K562 (cell line): ENCODE data around the gene DESI2. TPM values are rescaled to one million over a fixed set of nuclear protein-coding genes. Genes with fewer than 3 reads are reported as not detected.
A peak's percentile ranks its signal among the peaks of the same experiment; 100 is the strongest.

ENCODE experiments used
- ATAC-seq: fragments of 200-7000 bp; cut with Tn5 transposase; 3 replicates; pipeline ENCODE4 v1.9.1; 2020; ENCODE audit warnings: moderate library complexity
- BruUV-seq: library from RNA; stranded (reverse); fragments of 400-500 nt; replicated peaks from 2 replicates; lab custom pipeline; 2021; lab: Mats Ljungman, UMichigan
- CTCF ChIA-PET: fragments of 300-600 bp; formaldehyde crosslinking; extraction: SDS; loops from one replicate; lab custom pipeline; 2021; ENCODE audit warnings: low intra/inter-chr PET ratio; lab: Yijun Ruan, JAX
- POLR2A ChIA-PET: fragments of 300-600, 350-650 bp; sonication (Branson Sonifier 250); formaldehyde crosslinking; extraction: SDS; loops from one replicate; lab custom pipeline; 2021; ENCODE audit warnings: antibody characterized with exemption, inconsistent platforms; lab: Yijun Ruan, JAX
- DNase-seq, 4 experiments: peaks; one replicate each; pipeline versions ENCODE4 v3.0.0 to v3.0.0-alpha.2; 2011 to 2018; ENCODE audit warnings: low spot score in 3 of 4, mixed read lengths in 3 of 4; ENCODE audit errors: extremely low read depth in 1 of 4
- FAIRE-seq: peaks from 2 replicates; lab custom pipeline; 2011; peaks lifted over from hg19 to GRCh38; lab: Jason Lieb, UNC
- H2AFZ ChIP-seq: 2 replicates; pipeline ENCODE4 v1.6.0; 2011; ENCODE audit warnings: low read depth, low read length, control low read depth, inconsistent platforms
- H3K27ac ChIP-seq: fragments of 200-600 bp; 3 replicates; pipeline ENCODE4 v1.8.0; 2011; ENCODE audit warnings: low read depth, mild to moderate bottlenecking, control low read depth, inconsistent platforms, low read length, moderate library complexity, mixed read lengths; ENCODE audit errors: extremely low read depth
- H3K27me3 ChIP-seq, 2 experiments: fragments of 300-600 bp in 1 of 2; 2 replicates in 1 of 2; 3 replicates in 1 of 2; pipeline versions ENCODE4 v1.6.0 to v1.8.0; 2011; ENCODE audit warnings: inconsistent platforms in 2 of 2, low read length in 2 of 2, mild to moderate bottlenecking in 1 of 2, mixed read lengths in 1 of 2, moderate library complexity in 1 of 2; ENCODE audit not compliant: control insufficient read depth in 2 of 2, insufficient read depth in 2 of 2
- H3K36me3 ChIP-seq: fragments of 300-600 bp; 3 replicates; pipeline ENCODE4 v1.8.0; 2011; ENCODE audit warnings: mild to moderate bottlenecking, low read length, inconsistent platforms; ENCODE audit not compliant: control insufficient read depth, insufficient read depth
- H3K4me1 ChIP-seq, 2 experiments: fragments of 200-600 bp in 1 of 2; replicated peaks in 1 of 2; 2 replicates in 1 of 2; 3 replicates in 1 of 2; pipeline versions ENCODE4 v1.5.1 to v1.8.0; 2011; ENCODE audit warnings: inconsistent platforms in 2 of 2, low read length in 2 of 2, mild to moderate bottlenecking in 1 of 2, mixed read lengths in 1 of 2, moderate library complexity in 1 of 2; ENCODE audit not compliant: control insufficient read depth in 2 of 2, insufficient read depth in 2 of 2
- H3K4me2 ChIP-seq: 2 replicates; pipeline ENCODE4 v1.6.1; 2011; ENCODE audit warnings: low read length, control low read depth, inconsistent platforms, mixed read lengths; ENCODE audit not compliant: insufficient read depth
- H3K4me3 ChIP-seq: fragments of 200-600 bp; sonication (generic), shearing (Covaris generic); 2 replicates; pipeline ENCODE4 v1.5.1; 2016; ENCODE audit warnings: control low read depth, inconsistent platforms
- H3K79me2 ChIP-seq: fragments of 200-600 bp; 3 replicates; pipeline ENCODE4 v1.8.0; 2011; ENCODE audit warnings: low read length, inconsistent platforms; ENCODE audit not compliant: control insufficient read depth, insufficient read depth
- H3K9ac ChIP-seq, 2 experiments: 2 replicates each; pipeline versions ENCODE4 v1.6.0 to v1.6.1; 2011; ENCODE audit warnings: low read depth in 2 of 2, low read length in 2 of 2, control low read depth in 1 of 2, inconsistent platforms in 1 of 2, mild to moderate bottlenecking in 1 of 2, mixed read lengths in 1 of 2; ENCODE audit not compliant: insufficient read depth in 1 of 2
- H3K9me1 ChIP-seq: one replicate; pipeline ENCODE4 v1.6.0; 2011; ENCODE audit warnings: inconsistent platforms, mild to moderate bottlenecking, low read length, moderate library complexity; ENCODE audit not compliant: control insufficient read depth, insufficient read depth
- H3K9me3 ChIP-seq: replicated peaks from 2 replicates; pipeline ENCODE4 v1.5.1; 2011; ENCODE audit warnings: low read depth, low read length, inconsistent platforms; ENCODE audit not compliant: control insufficient read depth, insufficient read depth
- H4K20me1 ChIP-seq: replicated peaks from 2 replicates; pipeline ENCODE4 v1.6.1; 2011; ENCODE audit warnings: low read length, inconsistent platforms, mixed read lengths; ENCODE audit not compliant: control insufficient read depth, insufficient read depth
- EHMT2 ChIP-seq: fragments of 450-650 bp; IDR thresholded peaks from 2 replicates; pipeline ENCODE4 v1.6.1; 2018; ENCODE audit warnings: antibody characterized with exemption
- GABPA ChIP-seq: fragments of 200-800 bp; sonication (Bioruptor generic); conservative IDR thresholded peaks from 2 replicates; pipeline ENCODE4 v1.6.1; 2016; ENCODE audit warnings: low read depth, missing genetic modification characterization, missing compliant biosample characterization
- NFE2 ChIP-seq: IDR thresholded peaks from 2 replicates; pipeline ENCODE4 v1.6.1; 2014; ENCODE audit warnings: antibody characterized with exemption, low read depth
- RBFOX2 ChIP-seq: fragments of 200-400 bp; formaldehyde crosslinking; IDR thresholded peaks from 2 replicates; pipeline ENCODE4 v1.6.1; 2017; ENCODE audit warnings: low read depth, mild to moderate bottlenecking, low read length, moderate library complexity
- SPI1 ChIP-seq: IDR thresholded peaks from 2 replicates; pipeline ENCODE4 v1.6.1; 2011; ENCODE audit warnings: low read depth, low read length, control low read depth, borderline replicate concordance
- SREBF2 ChIP-seq: sonication (generic); formaldehyde crosslinking; IDR thresholded peaks from 2 replicates; pipeline ENCODE4 v1.4.0; 2020; ENCODE audit warnings: mild to moderate bottlenecking, missing genetic modification reagents
- WGBS: fragments of 100-300 bp; shearing (Covaris generic); methylation state at CpG from one replicate; pipeline ENCODE4 v1.1.6; 2016; ENCODE audit warnings: low coverage, mixed read lengths; ENCODE audit not compliant: insufficient coverage; ENCODE audit errors: missing lambda C conversion rate; 5-methylcytosine and 5-hydroxymethylcytosine counted together
- in situ Hi-C: fragments of 300-500 bp; cut with MboI; formaldehyde crosslinking; loops from 4 replicates; pipeline ENCODE4 v1.15.0; 2018; ENCODE audit warnings: inconsistent platforms, mixed read lengths
- intact Hi-C: fragments of 100-400 bp; cut with micrococcal nuclease; formaldehyde crosslinking; loops from 2 replicates; pipeline ENCODE4 v1.14.2; 2022
- polyA plus RNA-seq, 8 experiments: library from polyadenylated mRNA; depleted of rRNA in 4 of 8; stranded (reverse) in 5 of 8; unstranded in 3 of 8; fragments of >200 nt; fragmentation: Nextera tagmentation in 2 of 8; fragmentation: Illumina TruSeq in 1 of 8; extraction: Ambion mirVana in 2 of 8; extraction: Trizol in 1 of 8; gene quantifications; 2 replicates each; pipeline versions ENCODE4 v1.2.1 to v1.2.3, GENCODE V29; 2011 to 2014; ENCODE audit warnings: inconsistent platforms in 1 of 8, missing spikeins in 1 of 8
- total RNA-seq, 7 experiments: library from RNA; depleted of rRNA in 6 of 7; stranded (reverse); fragments of >200 nt in 6 of 7; fragmentation: Illumina TruSeq in 2 of 7; extraction: Trizol in 2 of 7; gene quantifications; 2 replicates each; pipeline versions ENCODE4 v1.2.1 to v1.2.3, GENCODE V29; 2011 to 2021; ENCODE audit warnings: low replicate concordance in 1 of 7
- TF ChIP-seq, protein P1 (sequence below), 2 experiments: fragments of 450-650 bp in 1 of 2; sonication (generic) in 1 of 2; formaldehyde crosslinking in 1 of 2; IDR thresholded peaks; 2 replicates each; pipeline versions ENCODE4 v1.7.1 to v1.9.0; 2016 to 2022; ENCODE audit warnings: inconsistent platforms in 1 of 2, mild to moderate bottlenecking in 1 of 2, missing genetic modification reagents in 1 of 2
- TF ChIP-seq, protein P2 (sequence below): fragments of 450-650 bp; formaldehyde crosslinking; IDR thresholded peaks from 2 replicates; pipeline ENCODE4 v1.4.0; 2020; ENCODE audit warnings: mild to moderate bottlenecking
- TF ChIP-seq, protein P3 (sequence below): fragments of 450-650 bp; formaldehyde crosslinking; IDR thresholded peaks from 2 replicates; pipeline ENCODE4 v1.4.0; 2020; ENCODE audit warnings: mild to moderate bottlenecking, moderate library complexity

Gene DESI2
- total and polyA plus RNA-seq, 9 of the 15 experiments (the other 6 are each of a cell fraction or from before 2014, with no cell fraction given) = 17.4 to 59.4 (median 38.4) TPM

DNA sequence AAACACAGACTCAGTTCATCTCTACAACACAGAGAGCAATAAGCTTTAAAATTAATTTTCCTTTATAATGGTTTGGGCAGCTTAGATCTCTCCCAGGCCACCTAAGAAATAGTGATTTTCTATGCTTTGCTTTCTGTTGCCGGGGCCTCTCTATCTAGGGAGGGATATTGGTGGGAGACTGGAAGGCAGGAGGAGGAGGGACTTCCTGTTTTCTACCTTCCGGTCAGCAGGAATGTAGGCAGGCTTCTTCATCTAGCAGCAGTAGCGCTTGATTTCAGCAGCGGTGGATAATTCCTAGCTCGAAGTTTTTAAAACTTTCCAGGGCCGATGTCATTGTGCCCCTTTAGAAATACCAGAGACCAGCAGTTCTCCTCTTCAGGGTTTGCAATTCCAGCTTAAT is 5.1 kb upstream of the DESI2 start:
- ChIA-PET CTCF (no interaction called here), POLR2A (interaction anchor here (0.9 to 1.7 kb wide), 3 partner anchors 10 to 25 kb away, joined by 4 to 5 read pairs (median 4); no protein-coding TSS in a partner anchor)
- WGBS = 24% methylated on average over 6 of the region's 6 CpGs
- BruUV-seq = no TSS peak
- intact Hi-C loops = no loop called here
- Histone ChIP-seq H3K27ac (no peak overlapping the region), H3K4me3 (no peak overlapping the region), H3K79me2 (no peaks in the 10 kb centered on the region), H3K4me1 (peaks cover 0 to 6% of the 10 kb centered on the region in 2 experiments; a peak in 3 of 5 replicates), H3K27me3 (peaks cover 16 to 27% of the 10 kb centered on the region in 2 experiments), H3K9me3 (no peaks in the 10 kb centered on the region), H3K4me2 (no peak overlapping the region), H2AFZ (peak overlapping the region; percentile 53; the same call in 1 of the 2 replicates), H3K9me1 (no peaks in the 10 kb centered on the region), H3K9ac (no peak overlapping the region), H3K36me3 (no peaks in the 10 kb centered on the region), H4K20me1 (no peaks in the 10 kb centered on the region)
- DNase-seq = no peak
- in situ Hi-C loops = no loop called here
- ATAC-seq = no peak
- TF ChIP-seq, protein P1, sequence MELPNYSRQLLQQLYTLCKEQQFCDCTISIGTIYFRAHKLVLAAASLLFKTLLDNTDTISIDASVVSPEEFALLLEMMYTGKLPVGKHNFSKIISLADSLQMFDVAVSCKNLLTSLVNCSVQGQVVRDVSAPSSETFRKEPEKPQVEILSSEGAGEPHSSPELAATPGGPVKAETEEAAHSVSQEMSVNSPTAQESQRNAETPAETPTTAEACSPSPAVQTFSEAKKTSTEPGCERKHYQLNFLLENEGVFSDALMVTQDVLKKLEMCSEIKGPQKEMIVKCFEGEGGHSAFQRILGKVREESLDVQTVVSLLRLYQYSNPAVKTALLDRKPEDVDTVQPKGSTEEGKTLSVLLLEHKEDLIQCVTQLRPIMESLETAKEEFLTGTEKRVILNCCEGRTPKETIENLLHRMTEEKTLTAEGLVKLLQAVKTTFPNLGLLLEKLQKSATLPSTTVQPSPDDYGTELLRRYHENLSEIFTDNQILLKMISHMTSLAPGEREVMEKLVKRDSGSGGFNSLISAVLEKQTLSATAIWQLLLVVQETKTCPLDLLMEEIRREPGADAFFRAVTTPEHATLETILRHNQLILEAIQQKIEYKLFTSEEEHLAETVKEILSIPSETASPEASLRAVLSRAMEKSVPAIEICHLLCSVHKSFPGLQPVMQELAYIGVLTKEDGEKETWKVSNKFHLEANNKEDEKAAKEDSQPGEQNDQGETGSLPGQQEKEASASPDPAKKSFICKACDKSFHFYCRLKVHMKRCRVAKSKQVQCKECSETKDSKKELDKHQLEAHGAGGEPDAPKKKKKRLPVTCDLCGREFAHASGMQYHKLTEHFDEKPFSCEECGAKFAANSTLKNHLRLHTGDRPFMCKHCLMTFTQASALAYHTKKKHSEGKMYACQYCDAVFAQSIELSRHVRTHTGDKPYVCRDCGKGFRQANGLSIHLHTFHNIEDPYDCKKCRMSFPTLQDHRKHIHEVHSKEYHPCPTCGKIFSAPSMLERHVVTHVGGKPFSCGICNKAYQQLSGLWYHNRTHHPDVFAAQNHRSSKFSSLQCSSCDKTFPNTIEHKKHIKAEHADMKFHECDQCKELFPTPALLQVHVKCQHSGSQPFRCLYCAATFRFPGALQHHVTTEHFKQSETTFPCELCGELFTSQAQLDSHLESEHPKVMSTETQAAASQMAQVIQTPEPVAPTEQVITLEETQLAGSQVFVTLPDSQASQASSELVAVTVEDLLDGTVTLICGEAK (IDR thresholded peaks at IDR 0.05) = peak; percentile 69
- TF ChIP-seq, protein P1 (CRISPR knock-in tag; IDR thresholded peaks at IDR 0.05) = no peak
- TF ChIP-seq SREBF2 (no peak), EHMT2 (0 out of 2 replicates have a peak, but pooled peaks have one; percentile 20), GABPA (peak; percentile 48; the same call in 1 of the 2 replicates), RBFOX2 (no peak), NFE2 (no peak), SPI1 (peak; percentile 84)
- TF ChIP-seq, protein P2, sequence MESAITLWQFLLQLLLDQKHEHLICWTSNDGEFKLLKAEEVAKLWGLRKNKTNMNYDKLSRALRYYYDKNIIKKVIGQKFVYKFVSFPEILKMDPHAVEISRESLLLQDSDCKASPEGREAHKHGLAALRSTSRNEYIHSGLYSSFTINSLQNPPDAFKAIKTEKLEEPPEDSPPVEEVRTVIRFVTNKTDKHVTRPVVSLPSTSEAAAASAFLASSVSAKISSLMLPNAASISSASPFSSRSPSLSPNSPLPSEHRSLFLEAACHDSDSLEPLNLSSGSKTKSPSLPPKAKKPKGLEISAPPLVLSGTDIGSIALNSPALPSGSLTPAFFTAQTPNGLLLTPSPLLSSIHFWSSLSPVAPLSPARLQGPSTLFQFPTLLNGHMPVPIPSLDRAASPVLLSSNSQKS (CRISPR knock-in tag) = no peak
- TF ChIP-seq, protein P3, sequence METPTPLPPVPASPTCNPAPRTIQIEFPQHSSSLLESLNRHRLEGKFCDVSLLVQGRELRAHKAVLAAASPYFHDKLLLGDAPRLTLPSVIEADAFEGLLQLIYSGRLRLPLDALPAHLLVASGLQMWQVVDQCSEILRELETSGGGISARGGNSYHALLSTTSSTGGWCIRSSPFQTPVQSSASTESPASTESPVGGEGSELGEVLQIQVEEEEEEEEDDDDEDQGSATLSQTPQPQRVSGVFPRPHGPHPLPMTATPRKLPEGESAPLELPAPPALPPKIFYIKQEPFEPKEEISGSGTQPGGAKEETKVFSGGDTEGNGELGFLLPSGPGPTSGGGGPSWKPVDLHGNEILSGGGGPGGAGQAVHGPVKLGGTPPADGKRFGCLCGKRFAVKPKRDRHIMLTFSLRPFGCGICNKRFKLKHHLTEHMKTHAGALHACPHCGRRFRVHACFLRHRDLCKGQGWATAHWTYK = no peak
- no peak for FAIRE-seq
